DMS153 treated with DMSO at 0.1 percent for 48 hours (cell line): ENCODE data around the gene DNAAF6.
"Not testable (repeated sequence)": the region's sequence is repeated elsewhere in the genome, so short reads cannot be mapped to it uniquely, and the experiment has no call there.

Source experiments
- DNase-seq: peaks from one replicate; lab custom pipeline; 2025; ENCODE audit not compliant: unreplicated experiment; lab: John Stamatoyannopoulos, UW

DNAAF6 gene

DNA sequence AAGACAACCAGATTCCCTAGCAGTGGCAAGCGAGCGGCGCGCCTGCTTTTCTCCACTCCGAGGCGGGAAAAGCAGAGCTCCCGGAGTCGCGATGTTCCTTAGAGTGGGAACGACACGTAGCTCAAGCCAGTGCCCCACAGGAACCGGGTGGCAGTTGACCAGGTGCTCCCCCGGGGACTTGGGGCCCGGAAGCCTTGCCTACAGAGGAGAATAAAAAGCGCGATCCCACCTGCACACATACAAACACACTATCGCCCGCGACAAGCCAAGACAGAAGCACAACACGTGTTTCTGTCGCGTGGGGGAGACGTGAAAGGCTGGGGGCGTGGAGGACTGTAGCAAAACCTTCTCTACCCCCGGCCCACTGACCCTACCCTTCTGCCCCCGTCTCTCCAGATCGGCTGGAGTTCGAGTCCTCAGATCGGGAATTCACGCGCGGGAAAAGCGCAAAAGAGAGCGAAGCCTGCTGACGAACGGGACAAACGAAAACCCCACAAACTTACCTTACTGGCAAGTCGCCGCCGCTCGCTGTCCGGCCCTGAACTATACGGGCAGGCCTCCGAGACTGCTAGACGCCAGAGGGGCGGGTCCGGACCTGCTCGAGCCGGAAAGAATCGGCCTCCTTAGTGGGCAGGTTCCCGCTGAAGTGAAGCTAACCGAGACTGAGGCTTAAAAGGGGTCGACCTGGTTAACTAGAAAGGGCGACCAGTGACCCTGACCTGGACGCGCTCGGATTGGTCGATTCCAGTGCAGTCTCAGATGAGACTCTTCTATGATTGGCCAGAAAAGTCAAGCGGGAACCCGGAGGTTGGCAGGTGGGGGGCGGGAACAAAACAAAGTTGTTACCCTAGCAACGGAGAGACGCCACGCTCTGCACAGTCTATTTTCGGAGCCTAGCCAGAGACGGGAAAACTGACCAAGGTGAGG lies at the start of gene DNAAF6, which contains the start of gene NUP62CL:
TSS of gene DNAAF6 (plus strand) at position 842 of the 927 bp plus-strand sequence. CDS start 6,265 bp downstream, outside the sequence.
TSS of gene NUP62CL (minus strand) at position 664 of the 927 bp plus-strand sequence. CDS start 31,287 bp downstream, outside the sequence.
- DNase-seq, result peak; percentile 43

DNA sequence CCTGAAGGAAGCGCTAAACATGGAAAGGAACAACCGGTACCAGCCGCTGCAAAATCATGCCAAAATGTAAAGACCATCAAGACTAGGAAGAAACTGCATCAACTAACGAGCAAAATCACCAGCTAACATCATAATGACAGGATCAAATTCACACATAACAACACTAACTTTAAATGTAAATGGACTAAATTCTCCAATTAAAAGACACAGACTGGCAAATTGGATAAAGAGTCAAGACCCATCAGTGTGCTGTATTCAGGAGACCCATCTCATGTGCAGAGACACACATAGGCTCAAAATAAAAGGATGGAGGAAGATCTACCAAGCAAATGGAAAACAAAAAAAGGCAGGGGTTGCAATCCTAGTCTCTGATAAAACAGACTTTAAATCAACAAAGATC lies 48.8 kb upstream of the DNAAF6 start:
- not testable (repeated sequence) for DNase-seq

DNA sequence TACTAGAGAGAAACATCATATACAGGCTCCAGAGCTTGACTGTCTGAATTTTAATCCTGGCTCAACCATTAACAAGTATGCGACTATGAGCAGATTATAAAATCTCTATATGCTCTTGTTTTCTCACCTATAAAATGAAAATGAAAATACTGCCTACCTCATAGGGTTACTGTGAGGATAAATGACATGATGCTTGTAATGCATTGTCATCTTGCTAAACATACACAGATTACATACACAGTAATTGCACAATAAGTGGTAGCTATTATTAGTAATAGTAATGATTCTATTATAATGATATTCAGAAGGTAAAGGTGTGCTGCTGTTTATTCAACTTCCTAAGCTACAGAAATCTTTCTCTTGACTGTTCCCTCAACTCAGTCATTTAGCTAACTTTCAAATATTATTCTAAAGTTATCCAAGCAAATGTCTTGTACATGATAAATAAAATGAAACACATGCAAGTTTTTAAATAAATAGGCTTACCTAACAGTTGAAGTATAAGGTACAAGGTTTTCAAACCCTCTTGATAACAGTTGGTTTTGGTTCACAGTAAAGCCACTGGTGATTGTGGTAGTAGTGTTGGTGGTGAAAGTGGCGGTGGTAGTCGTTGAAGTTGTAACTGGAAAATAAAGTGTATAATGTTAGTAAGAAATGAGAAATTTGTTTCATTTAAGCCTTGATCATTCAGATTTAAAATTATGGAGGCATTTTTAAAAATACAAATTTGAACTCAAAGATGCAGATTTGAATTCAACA lies 39.1 kb upstream of the DNAAF6 start:
- no peak for DNase-seq

DNA sequence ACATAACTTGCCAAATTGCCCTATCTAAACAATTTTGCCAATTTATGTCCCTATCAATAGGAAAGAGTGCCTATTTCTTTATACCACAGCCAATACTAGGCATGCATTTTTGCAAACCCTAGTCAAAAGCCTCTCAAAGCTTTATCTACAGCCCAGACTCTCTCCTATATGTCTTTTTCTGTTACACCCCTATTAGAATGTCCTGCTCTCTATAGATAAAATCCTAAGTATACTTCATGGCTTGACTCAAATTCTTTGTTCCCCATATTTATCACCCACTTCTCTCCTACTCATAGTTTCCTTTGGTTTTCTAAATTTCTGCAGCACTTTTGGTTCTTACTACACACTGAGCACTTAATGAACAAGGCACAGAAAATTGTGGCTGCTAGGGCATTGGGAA lies 38.2 kb upstream of the DNAAF6 start:
- no peak for DNase-seq

- DNase-seq, result no peak
These were observed 37.7 kb upstream of the DNAAF6 start for GRCh38 chrX:107168712-107169111.

GRCh38 chrX:107171369-107172102 lies 34.9 kb upstream of the DNAAF6 start:
- DNase-seq, result no peak

DNA sequence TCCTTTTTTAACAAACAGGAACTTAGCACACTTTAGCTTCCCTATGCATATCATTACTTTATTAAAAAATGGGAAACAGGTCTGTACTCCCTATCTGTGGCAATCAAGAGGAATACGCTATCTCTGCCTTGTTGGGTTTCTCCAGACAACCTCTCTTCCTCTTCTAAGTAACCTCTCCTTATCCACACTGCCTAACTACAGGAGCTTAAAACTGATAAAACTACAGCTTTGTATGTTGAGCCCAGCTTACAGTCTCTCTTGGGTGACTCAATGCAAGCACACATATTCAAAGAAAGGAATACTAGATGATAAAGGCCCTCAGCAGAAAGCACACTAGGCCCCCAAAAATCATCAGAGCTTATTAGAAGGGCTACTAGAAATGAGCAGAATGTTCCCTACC lies 9.1 kb upstream of the DNAAF6 start:
- no peak for DNase-seq

DNA sequence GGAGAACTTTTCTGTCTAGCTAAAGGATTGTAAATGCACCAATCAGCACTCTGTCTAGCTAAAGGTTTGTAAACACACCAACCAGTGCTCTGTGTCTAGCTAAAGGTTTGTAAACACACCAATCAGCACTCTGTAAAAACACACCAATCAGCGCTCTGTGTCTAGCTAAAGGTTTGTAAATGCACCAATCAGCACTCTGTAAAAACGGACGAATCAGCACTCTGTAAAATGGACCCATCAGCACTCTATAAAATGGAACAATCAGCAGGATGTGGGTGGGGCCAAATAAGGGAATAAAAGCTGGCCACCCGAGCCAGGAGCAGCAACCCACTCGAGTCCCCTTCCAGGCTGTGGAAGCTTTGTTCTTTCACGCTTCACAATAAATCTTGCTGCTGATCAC lies 8.3 kb upstream of the DNAAF6 start:
- not testable (repeated sequence) for DNase-seq

DNA sequence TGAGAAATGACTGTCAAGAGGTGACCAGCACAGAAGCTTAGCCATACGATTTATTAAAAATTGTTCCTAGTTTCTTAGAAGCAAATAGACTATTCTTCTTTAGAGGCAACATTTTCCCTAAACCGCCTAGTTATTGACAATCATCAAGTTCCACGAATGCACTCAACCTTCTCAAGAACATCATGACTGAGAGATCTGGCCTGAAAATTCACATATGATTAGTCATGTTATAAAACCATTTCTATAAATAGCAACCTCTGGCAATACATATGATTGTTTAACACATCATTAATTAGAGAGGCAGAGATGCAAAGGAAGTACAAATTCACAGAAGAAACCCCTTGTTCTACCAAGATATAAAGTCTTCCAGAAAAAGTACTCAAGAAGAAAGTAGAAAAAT lies 6.9 kb upstream of the DNAAF6 start:
- DNase-seq, result no peak

DNA sequence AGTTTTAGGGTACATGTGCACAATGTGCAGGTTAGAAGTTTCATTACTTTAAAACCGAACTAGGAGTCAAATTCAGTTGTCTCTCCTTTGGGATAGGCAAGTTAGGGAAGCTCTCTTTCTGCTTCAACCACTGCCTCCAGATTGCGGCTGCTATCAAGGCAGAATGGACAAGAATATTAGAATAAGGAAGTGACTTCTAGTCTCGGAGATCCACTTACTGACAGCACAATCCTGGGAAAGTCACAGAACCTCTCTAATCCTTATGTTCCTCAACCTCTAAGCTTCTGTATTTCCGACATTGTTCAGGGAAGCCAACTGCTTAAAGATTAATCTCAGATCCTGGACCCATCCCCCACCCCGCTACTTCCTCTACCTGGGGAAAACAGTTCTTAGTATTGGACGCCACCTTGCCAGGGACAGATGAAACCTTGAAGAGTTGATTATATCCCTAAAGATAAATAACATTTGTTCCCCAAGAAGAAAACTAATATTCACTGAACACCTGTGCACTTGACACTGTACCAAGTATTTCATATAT lies 2.3 kb upstream of the DNAAF6 start:
- no peak for DNase-seq

DNA sequence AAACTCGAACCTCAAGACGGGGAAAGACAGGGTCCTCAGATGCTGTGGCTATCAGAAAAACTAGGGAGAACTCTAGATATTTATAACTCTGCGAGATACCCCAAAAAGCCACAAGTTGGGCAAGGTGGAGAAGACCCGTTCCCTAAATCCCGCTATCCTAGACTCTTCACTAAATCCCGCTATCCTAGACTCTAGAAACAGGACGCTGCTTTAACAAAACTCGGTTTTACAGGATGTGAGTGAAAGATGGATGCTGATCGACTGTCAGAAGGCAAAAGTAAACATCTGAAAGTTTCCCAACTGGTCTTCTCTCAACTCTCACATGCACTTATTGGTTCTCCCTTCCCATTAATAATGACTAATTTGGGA lies 270 bp downstream of the DNAAF6 start:
- no peak for DNase-seq

GRCh38 chrX:107207089-107207488 lies 678 bp downstream of the DNAAF6 start:
- DNase-seq, result no peak

GRCh38 chrX:107207943-107208342 lies 1.5 kb downstream of the DNAAF6 start:
- DNase-seq, result no peak

GRCh38 chrX:107213477-107213876 lies 7.1 kb downstream of the DNAAF6 start:
- no peak for DNase-seq

GRCh38 chrX:107226757-107227156 lies 20.3 kb downstream of the DNAAF6 start:
- no peak for DNase-seq

- DNase-seq, result no peak
These were observed 21.5 kb downstream of the DNAAF6 start for GRCh38 chrX:107227780-107228485.

DNA sequence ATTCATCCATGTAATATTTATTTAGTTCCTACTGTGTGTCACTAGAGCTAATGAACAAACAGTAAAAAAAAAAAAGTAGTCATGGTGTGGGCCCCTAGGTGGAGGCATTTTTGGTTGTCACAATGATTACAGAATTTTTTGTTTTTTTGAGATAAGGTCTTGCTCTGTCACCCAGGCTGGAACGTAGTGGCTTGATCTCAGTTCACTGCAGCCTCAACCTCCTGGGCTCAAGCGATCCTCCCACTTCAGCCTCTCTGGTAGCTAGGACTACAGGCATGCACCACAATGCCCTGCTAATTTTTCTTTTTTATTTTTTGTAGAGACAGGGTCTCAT lies 22.0 kb downstream of the DNAAF6 start:
- no peak for DNase-seq

GRCh38 chrX:107272431-107272921 lies 66.1 kb downstream of the DNAAF6 start:
- DNase-seq, result no peak

- DNase-seq, result no peak
These were observed 67.4 kb downstream of the DNAAF6 start for GRCh38 chrX:107273795-107274194.

GRCh38 chrX:107288676-107289075 lies 82.3 kb downstream of the DNAAF6 start:
- no peak for DNase-seq
